ENCODE data around the gene SULT4A1.

SULT4A1 gene

DNA sequence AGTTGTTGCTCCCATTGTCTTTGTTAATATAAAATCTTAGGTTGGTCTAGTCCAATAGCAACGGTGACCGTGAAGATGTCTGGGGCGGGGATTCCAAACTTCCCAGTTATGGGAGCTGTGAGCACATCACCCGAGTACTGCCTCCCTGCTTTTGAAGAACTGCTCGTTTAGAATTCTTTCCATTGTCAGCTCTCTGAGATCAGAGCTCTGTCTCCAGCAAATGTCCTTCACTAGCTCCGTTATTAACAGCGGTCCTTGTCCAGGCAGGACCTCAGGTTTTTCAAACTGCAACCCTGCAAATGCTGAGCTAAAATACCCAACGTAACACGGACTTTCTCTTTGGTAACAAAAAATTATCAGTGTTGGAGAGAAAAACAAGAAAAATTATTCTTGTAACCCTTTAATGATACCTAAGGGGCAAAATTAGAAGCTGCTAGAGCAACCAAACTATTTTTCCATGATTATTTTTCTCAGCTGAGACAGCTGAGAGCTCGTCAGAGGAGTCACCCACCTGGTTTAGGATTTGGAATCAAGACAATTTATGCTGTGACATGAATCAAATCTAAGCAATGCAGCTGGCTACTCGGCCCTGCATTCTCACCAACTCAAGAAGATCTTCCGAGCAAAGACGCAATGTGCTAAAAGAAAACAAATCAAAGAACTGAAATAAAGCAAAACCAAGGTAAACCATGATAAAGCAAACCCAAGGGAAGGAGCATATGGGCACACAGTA lies 35.1 kb downstream of the SULT4A1 start:
- no peak for DNase-seq

- no peak for DNase-seq
These were observed 35.9 kb downstream of the SULT4A1 start for GRCh38 chr22:43826142-43827002.

DNA sequence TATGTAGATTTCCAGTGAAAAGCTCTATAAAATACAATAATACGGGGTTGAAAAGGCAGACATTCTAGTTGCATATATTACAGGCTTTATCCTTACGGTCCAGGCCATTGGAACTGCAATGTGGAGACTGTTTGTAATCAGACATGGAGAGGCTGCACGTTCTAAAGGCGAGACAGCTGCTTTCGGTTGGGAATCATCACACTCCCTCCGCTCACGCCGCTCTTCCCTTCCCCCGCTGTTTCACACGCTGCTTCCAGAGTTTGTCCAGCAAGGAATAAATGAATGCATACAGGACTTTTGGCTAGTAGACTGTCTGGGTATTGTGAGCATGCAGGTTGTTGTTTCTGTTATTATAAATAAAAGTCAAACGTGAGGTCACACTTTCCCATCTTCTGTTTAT lies 36.7 kb downstream of the SULT4A1 start:
- DNase-seq = no peak

DNA sequence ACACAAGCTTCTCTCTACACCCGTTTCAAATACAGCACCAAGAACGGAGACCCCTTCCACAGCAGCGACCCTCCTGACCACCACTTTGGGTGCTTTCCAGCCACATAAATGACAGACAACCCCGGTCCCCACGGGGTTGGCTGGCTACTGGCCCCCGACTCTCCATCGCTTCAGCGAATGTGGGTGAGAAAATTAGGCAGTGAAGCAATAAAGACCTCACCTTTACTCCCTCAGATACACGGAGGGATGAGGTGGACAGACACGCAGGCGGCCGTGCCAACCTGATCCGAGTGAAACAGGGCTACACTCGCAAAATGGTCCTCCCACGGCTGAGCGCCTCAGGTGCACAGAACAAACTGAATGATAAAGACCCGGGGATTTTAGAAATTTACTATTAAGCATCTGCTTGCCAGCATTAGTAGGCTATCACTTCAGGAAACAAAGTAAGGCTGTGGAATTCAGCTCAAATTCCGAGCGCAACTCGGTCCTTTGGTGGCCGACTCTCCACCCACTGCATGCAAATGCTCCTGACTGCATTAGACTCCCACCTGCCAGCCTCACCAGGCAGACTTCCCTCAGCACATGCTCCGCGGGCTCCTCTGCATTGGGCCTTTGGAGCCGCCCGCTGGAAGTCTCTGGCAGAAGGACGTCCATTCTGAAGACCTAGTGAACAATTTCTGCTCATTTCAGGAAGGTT lies 37.4 kb downstream of the SULT4A1 start:
- DNase-seq = no peak

DNA sequence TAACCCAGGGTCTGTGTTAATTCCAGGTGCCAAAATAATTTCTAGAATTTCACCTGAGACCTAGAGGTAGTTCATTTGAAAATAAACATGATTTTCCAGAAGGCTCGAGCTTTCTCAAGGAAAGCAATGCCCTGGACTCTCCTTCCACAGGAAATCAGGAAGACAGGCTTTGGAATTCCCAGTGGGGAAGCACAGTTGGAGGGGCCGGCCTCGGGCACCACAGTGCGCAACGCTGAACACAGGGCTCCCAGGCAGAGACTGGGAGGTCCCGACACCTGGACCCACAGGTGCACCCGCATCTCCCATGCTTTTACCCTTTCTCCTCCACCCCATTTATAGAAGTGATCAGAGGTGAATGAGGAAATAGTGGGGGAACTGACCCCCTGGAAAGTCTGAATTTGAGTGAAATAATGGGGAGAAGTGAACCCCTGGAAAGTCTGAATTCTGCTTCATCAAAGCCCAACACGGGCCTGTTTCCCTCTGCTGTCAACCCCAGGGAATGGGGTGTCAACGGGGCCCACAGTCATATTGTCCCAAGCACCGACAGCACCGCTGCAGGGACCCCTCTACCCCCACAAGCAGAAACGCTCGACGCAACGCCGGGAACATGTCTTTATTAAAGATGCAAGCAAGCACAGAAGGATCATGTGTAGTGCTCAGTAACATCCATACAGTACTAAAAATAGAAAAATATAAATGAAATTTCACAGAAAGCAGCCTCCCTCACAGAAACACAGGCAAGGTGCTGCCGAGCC lies 38.2 kb downstream of the SULT4A1 start:
- DNase-seq = no peak

- DNase-seq = no peak
These were observed 38.9 kb downstream of the SULT4A1 start for GRCh38 chr22:43823353-43823908.

- no peak for DNase-seq
These were observed 40.5 kb downstream of the SULT4A1 start for GRCh38 chr22:43821606-43822425.

DNA sequence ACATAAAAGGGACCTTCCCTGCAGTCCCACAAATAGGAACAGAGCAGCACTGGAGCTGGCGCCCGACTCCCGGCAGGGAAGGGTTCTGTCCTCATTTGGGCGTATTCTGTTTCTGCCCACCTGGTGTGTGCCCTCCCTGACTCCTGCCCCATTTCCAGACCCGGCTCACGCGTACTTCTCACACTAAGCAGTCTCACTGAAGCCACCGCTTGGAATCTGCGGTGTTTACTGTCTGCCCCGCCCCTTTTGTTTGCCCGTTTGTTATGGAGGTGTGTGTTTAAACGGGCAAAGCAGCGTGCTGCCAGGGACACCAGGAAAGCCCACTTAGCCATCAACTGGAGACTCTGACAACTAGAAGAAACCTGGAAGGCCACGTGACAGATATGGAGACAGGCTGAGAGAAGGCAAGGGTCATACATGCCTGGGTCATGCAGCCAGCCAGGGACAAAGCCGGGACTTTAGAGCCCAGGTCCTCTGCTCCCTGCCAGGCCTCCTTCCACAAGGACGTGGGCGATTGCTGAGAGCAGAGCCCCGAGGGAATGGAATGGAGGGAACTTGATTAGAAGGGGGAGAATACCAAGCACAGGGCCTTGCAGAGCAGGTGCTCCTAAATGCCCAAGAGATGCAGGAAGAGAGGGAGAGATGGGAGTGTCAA lies 41.5 kb downstream of the SULT4A1 start:
- DNase-seq = no peak

- no peak for DNase-seq
These were observed 42.2 kb downstream of the SULT4A1 start for GRCh38 chr22:43819931-43820640.

DNA sequence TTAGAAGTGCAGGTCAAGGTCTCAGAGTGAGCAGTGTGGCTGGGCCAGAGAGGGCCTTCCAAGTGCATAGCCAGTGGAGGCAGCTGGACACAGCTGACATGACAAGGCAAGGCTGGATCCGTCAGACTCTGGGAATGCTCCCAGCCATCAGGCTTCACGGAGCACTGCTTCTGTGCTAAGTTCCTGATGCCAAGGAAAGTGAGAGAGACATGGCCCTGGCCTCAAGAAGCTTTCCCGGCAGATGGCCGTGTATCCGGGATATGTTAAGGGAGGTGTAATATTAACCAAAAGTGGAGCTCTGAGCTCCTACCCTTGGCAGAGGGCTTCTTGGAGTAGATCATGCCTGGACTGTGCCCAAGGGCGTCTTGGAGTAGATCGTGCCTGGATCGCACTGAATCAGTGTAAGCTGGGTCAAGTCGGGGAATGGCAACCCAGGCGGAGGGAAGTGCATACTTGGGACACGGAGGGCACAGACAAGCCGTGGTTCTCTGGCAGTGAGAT lies 42.8 kb downstream of the SULT4A1 start:
- DNase-seq = no peak

GRCh38 chr22:43818981-43819380 lies 43.3 kb downstream of the SULT4A1 start:
- no peak for DNase-seq

DNA sequence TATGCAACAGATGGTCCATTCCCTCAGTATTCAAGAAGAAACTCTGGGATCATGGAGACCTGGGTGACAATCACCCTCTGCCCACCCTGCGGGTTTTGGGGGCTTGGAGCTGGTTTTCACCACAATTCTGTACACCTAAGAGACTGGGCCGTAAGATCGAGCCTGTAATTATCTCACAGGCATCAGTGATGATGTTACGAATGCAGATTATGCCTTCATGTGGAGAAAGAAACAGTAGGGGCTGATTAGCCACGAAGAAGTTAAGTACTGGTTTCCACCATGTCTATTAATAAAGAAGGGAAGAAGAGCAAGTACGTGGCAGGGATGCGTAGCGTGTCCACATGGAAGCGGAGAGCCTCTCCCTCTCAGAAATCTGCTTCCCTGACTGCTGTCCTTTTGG lies 44.9 kb downstream of the SULT4A1 start:
- DNase-seq = no peak

- DNase-seq = no peak
These were observed 48.0 kb downstream of the SULT4A1 start for GRCh38 chr22:43814264-43814663.

GRCh38 chr22:43812890-43813289 lies 49.4 kb downstream of the SULT4A1 start:
- no peak for DNase-seq

DNA sequence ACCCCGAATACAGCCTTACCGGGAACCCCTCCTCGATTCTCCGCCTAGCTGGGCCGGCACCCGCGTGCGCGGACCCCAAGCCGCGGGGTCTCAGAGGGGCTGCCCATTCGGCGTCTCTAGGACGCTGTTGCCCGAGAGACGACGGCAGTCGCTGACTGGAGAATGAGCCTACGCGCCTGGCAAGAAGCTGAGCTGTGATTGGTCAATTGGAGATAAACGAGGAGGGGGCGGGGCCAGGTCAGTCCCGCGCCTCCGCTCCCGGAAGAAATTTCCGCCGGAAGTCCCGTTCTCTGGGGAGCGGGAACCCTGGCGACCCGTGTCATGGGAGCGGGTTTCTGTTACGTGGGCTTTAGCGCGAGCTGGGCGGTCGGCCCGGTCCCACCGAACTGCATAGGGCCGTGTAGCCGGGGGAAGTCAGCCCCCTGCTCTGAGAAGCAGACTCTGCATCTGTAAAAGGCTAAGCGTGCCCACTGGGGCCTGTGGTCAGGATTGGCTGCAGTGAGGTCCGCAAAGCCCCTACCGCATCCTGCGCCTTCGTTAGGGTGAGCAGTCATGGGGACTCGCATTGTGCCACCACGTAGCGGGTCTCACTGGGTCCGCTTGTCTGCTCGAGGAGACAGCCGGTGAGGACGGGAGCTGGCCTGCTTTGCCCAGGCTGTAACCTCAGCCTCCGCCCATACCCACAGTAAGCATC lies 50.0 kb downstream of the SULT4A1 start, which contains the start of gene EFCAB6:
EFCAB6 (minus strand) TSS at position 157 of the 694 bp plus-strand sequence. CDS start 29,987 bp downstream, outside the sequence.
- peak; percentile 81 for DNase-seq

- no peak for DNase-seq
These were observed 50.5 kb downstream of the SULT4A1 start for GRCh38 chr22:43811777-43812148.

DNA sequence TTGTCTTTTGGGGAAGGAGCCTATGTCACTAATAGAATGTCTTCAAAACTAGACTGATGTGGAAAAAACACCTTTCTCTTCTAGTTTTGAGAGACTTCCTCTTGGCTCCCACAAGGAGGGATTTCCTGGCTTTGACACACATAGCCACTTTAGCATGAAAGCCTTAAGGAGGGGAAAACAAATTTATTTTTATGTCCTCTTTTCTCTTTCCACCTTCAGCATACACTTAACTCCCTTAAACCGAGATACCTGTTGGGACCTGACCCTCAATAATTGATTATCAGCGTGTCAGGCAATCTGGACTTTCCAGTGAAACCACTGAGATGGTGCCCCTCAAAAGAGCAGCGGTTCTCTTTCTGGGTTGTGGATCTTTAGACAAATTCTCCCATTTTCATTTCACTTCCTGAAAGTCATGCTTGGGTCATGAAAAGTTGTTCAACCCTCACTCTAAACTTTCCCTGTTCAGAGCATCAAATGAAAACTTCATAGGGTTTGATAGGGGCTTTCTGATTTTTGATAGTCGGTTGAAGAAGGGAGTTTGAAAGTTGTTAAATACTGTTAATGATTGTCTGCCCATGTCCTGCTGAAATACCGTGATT lies 59.3 kb downstream of the SULT4A1 start:
- no peak for DNase-seq

DNA sequence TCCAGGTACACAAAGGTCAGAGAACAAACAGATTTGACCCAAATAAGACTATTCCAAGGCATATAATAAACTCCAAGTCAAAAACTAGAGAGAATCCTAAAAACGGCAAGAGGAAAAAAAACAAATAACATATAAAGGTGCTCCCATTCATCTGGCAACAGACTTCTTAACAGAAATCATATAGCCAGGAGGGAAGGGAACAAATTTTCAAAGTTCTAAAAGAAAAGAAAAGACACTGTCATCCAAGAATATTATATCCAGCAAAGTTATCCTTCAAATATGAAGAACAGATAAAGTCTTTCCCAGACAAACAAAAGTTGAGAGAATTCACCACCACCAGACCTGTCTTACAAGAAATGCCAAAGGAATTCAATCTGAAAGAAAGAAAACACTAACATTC lies 61.3 kb downstream of the SULT4A1 start:
- DNase-seq = no peak

GRCh38 chr22:43798492-43798891 lies 63.8 kb downstream of the SULT4A1 start:
- DNase-seq = no peak
